Activated CD8-positive, alpha-beta T cell treated with anti-CD3 and anti-CD28 coated beads, Interleukin-2, amount 10 ng/mL, durations not matched to agents 7 days and 5 days (primary cell): Measurements from ENCODE around the gene CSF1R. TPM values are rescaled to one million over a fixed set of nuclear protein-coding genes. Genes with fewer than 3 reads are reported as not detected.

ENCODE experiments used
- ATAC-seq: fragments of 150-1000 bp; cut with Tn5 transposase; one replicate; pipeline ENCODE4 v1.10.0; 2021; ENCODE audit warnings: moderate library complexity
- CTCF ChIA-PET: fragments of 350-600 bp; sonication (Branson Sonifier 250); formaldehyde crosslinking; loops from one replicate; lab custom pipeline; 2021; ENCODE audit warnings: antibody characterized with exemption; lab: Charles Lee
- POLR2A ChIA-PET: fragments of 350-600 bp; sonication (Branson Sonifier 250); formaldehyde crosslinking; loops from one replicate; lab custom pipeline; 2021; ENCODE audit warnings: antibody characterized with exemption; lab: Charles Lee
- DNase-seq: peaks from one replicate; pipeline ENCODE4 v3.0.0-alpha.2; 2020
- H3K27ac Mint-ChIP-seq: one replicate; pipeline ENCODE4 v1.8.0; 2021; ENCODE audit warnings: mild to moderate bottlenecking, mixed read lengths
- H3K27me3 Mint-ChIP-seq: one replicate; pipeline ENCODE4 v1.8.0; 2021; ENCODE audit warnings: low read depth, mixed read lengths
- H3K36me3 Mint-ChIP-seq: one replicate; pipeline ENCODE4 v1.8.0; 2021; ENCODE audit warnings: low read depth, mixed read lengths
- H3K4me1 Mint-ChIP-seq: one replicate; pipeline ENCODE4 v1.8.0; 2021; ENCODE audit warnings: low read depth, mixed read lengths
- H3K4me3 Mint-ChIP-seq: one replicate; pipeline ENCODE4 v1.8.0; 2021; ENCODE audit warnings: mild to moderate bottlenecking, mixed read lengths
- H3K9me3 Mint-ChIP-seq: one replicate; pipeline ENCODE4 v1.8.0; 2022; ENCODE audit warnings: mixed read lengths; ENCODE audit not compliant: insufficient read depth
- total RNA-seq, 2 experiments: library from RNA; stranded (reverse); gene quantifications; one replicate each; pipeline ENCODE4 v1.2.3, GENCODE V29; 2021

CSF1R gene
- total RNA-seq, 2 experiments from 2014 or later = not detected

GRCh38 chr5:150046031-150046430 lies 40.3 kb downstream of the CSF1R start:
- ChIA-PET CTCF (interaction anchor here (1.2 to 1.7 kb wide), 3 partner anchors 12 to 46 kb away, joined by 3 to 5 read pairs (median 4); partner anchors contain the start of gene TIGD6), POLR2A (interaction anchor here (0.6 to 1.3 kb wide), 2 partner anchors 45 to 202 kb away, joined by 3 to 4 read pairs; no protein-coding TSS in a partner anchor)
- Mint-ChIP-seq H3K4me3 (no peak overlapping the region), H3K27me3 (no peaks in the 10 kb centered on the region), H3K27ac (peak overlapping the region; percentile 53), H3K9me3 (no peaks in the 10 kb centered on the region), H3K36me3 (peaks cover 74% of the 10 kb centered on the region), H3K4me1 (peaks cover 42% of the 10 kb centered on the region)
- ATAC-seq (peak; percentile 29), DNase-seq (no peak)

- peak overlapping the region; percentile 53 for H3K27ac Mint-ChIP-seq
- CTCF ChIA-PET = interaction anchor here (1.2 to 1.7 kb wide), 4 partner anchors 12 to 46 kb away, joined by 3 to 5 read pairs (median 4); partner anchors contain the start of gene TIGD6
- no peaks in the 10 kb centered on the region for H3K9me3 Mint-ChIP-seq
- no peak for DNase-seq
- H3K27me3 Mint-ChIP-seq = no peaks in the 10 kb centered on the region
- H3K36me3 Mint-ChIP-seq = peaks cover 75% of the 10 kb centered on the region
- no peak overlapping the region for H3K4me3 Mint-ChIP-seq
- ATAC-seq = no peak
- POLR2A ChIA-PET = interaction anchor here (0.6 to 1.3 kb wide), 2 partner anchors 44 to 201 kb away, joined by 3 to 4 read pairs; no protein-coding TSS in a partner anchor
- peaks cover 42% of the 10 kb centered on the region for H3K4me1 Mint-ChIP-seq
Observed at GRCh38 chr5:150045549-150045948, 40.8 kb downstream of the CSF1R start.

GRCh38 chr5:150044712-150045111 lies 41.6 kb downstream of the CSF1R start:
- ATAC-seq = no peak
- ChIA-PET POLR2A (interaction anchor here (1.0 to 1.3 kb wide), 2 partner anchors 26 to 43 kb away, joined by 4 read pairs; no protein-coding TSS in a partner anchor), CTCF (interaction anchor here (0.6 to 2.2 kb wide), 5 partner anchors 11 to 321 kb away, joined by 3 to 7 read pairs (median 4); no protein-coding TSS in a partner anchor)
- peaks cover 42% of the 10 kb centered on the region for H3K4me1 Mint-ChIP-seq
- peaks cover 73% of the 10 kb centered on the region for H3K36me3 Mint-ChIP-seq
- H3K9me3 Mint-ChIP-seq = no peaks in the 10 kb centered on the region
- no peak overlapping the region for H3K4me3 Mint-ChIP-seq
- H3K27ac Mint-ChIP-seq = peak overlapping the region; percentile 50
- DNase-seq = no peak
- H3K27me3 Mint-ChIP-seq = no peaks in the 10 kb centered on the region

DNA sequence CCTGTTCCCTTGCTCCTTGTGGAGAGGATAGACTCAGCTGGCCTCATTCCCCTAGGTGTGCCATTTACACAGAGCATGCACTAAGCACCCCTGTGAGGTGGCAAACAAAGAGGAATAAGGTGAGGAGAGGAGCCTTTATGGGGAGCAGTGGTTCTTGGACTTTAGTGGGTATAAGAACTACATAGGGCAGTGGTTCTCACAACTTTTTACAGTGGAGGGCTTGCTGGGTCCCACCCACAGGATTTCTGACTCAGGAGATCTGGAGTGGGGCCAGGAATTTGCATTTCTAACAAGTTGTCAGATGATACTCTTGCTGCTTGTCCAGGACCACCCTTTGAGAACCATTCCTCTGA lies 42.0 kb downstream of the CSF1R start:
- Mint-ChIP-seq H3K4me3 (no peak overlapping the region), H3K4me1 (peaks cover 42% of the 10 kb centered on the region), H3K27me3 (no peaks in the 10 kb centered on the region), H3K36me3 (peaks cover 73% of the 10 kb centered on the region), H3K9me3 (no peaks in the 10 kb centered on the region), H3K27ac (peak overlapping the region; percentile 77)
- POLR2A ChIA-PET = interaction anchor here (1.0 kb wide), 1 partner anchor 26 kb away, joined by 4 read pairs; no protein-coding TSS in a partner anchor
- DNase-seq (no peak), ATAC-seq (peak; percentile 15)
- CTCF ChIA-PET = interaction anchor here (0.6 to 2.2 kb wide), 5 partner anchors 10 to 321 kb away, joined by 3 to 7 read pairs (median 4); no protein-coding TSS in a partner anchor

GRCh38 chr5:150043657-150044328 lies 42.6 kb downstream of the CSF1R start:
- Mint-ChIP-seq H3K27me3 (no peaks in the 10 kb centered on the region), H3K9me3 (no peaks in the 10 kb centered on the region), H3K4me3 (no peak overlapping the region), H3K36me3 (peaks cover 70% of the 10 kb centered on the region), H3K27ac (peak overlapping the region; percentile 77), H3K4me1 (peaks cover 42% of the 10 kb centered on the region)
- DNase-seq (no peak), ATAC-seq (peak; percentile 64)
- CTCF ChIA-PET = interaction anchor here (0.6 to 2.2 kb wide), 2 partner anchors 13 to 320 kb away, joined by 4 to 7 read pairs; no protein-coding TSS in a partner anchor
- POLR2A ChIA-PET = interaction anchor here (1.0 kb wide), 1 partner anchor 27 kb away, joined by 4 read pairs; no protein-coding TSS in a partner anchor

GRCh38 chr5:150042459-150042858 lies 43.9 kb downstream of the CSF1R start:
- H3K27ac Mint-ChIP-seq = no peak overlapping the region
- H3K4me1 Mint-ChIP-seq = peaks cover 42% of the 10 kb centered on the region
- no peaks in the 10 kb centered on the region for H3K27me3 Mint-ChIP-seq
- peaks cover 68% of the 10 kb centered on the region for H3K36me3 Mint-ChIP-seq
- POLR2A ChIA-PET = no interaction called here
- DNase-seq (no peak), ATAC-seq (no peak)
- CTCF ChIA-PET = no interaction called here
- H3K9me3 Mint-ChIP-seq = no peaks in the 10 kb centered on the region
- no peak overlapping the region for H3K4me3 Mint-ChIP-seq

DNA sequence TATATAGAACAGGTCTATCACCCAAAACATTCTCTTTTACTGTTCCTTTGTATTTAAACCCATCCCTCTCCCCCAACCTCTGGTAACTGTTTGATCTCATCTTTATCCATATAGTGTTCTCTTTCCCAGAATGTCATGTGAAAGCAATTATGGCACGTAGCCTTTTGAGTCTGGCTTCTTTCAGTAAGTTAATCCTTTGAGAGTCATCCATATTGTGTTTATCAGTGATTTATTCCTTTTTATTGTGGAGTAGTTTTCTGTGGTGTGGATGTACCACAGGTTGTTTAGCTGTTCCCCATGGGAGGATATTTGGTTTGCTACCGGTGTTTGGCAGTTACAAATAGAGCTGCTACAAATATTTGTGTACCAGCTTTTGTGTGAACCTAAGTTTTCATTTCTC lies 47.8 kb downstream of the CSF1R start:
- no peak for ATAC-seq
- H3K4me3 Mint-ChIP-seq = no peak overlapping the region
- H3K36me3 Mint-ChIP-seq = peaks cover 71% of the 10 kb centered on the region
- DNase-seq = no peak
- H3K9me3 Mint-ChIP-seq = no peaks in the 10 kb centered on the region
- no peaks in the 10 kb centered on the region for H3K27me3 Mint-ChIP-seq
- H3K4me1 Mint-ChIP-seq = peaks cover 14% of the 10 kb centered on the region
- H3K27ac Mint-ChIP-seq = no peak overlapping the region
- POLR2A ChIA-PET = no interaction called here
- CTCF ChIA-PET = no interaction called here

DNA sequence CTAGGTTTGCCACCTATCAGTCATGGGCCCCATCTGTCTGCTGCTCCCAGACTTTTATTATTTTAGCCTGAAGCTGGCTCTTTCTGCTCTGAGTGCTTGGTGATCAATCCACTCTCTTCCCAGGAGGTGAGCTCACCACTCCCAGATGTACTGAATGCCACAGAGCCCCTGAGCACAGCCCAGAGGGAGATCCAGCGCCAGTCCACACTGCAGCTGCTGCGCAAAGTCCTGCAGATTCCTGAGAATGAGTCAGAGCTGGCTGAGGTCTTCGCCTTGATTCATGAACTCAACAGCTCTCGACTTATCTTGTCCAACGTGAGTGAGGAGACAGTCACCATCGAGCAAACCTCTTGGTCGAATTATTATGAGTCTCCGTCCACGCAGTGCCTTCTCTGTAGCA lies 49.8 kb downstream of the CSF1R start:
- Mint-ChIP-seq H3K9me3 (no peaks in the 10 kb centered on the region), H3K27me3 (no peaks in the 10 kb centered on the region), H3K27ac (no peak overlapping the region), H3K36me3 (peaks cover 70% of the 10 kb centered on the region), H3K4me1 (no peaks in the 10 kb centered on the region), H3K4me3 (no peak overlapping the region)
- ATAC-seq (no peak), DNase-seq (no peak)
- ChIA-PET CTCF (interaction anchor here (0.7 to 1.0 kb wide), 2 partner anchors 10 to 46 kb away, joined by 3 to 5 read pairs; no protein-coding TSS in a partner anchor), POLR2A (interaction anchor here (0.6 kb wide), 1 partner anchor 322 kb away, joined by 4 read pairs; no protein-coding TSS in a partner anchor)

DNA sequence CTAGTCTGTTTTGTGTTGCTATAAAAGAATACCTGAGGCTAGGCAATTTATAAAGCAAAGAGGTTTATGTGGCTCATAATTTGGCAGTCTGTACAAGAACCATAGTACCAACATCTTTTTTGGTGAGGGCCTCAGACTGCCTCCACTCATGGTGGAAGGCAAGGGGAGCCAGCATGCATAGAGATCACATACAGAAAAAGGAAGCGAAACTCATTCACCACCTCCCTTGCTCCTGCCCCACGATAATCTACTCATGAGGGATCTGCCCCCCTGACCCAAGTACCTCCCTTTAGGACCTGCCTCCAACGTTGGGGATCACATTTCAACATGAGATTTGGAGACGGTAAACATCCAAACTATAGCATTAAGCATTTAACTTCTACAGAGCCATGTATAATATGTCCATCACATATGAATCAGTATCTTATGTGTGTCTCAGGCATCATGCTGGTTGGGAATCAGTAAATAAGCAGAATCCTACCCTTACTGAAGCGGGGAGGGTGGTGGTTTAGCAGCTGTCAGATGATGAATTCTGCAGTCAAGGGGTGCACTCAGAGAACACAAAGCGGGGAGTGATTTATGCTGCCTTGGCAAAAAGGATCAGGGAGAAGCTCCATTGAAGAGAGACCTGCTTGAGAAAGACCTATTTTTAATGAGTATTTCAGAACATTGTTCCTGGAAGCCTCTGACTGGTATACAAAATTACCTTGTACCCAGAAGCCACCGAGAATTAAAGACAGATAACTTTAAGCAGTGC lies 51.0 kb downstream of the CSF1R start:
- Mint-ChIP-seq H3K27me3 (no peaks in the 10 kb centered on the region), H3K4me1 (no peaks in the 10 kb centered on the region), H3K27ac (no peak overlapping the region), H3K9me3 (no peaks in the 10 kb centered on the region), H3K36me3 (peaks cover 68% of the 10 kb centered on the region), H3K4me3 (no peak overlapping the region)
- POLR2A ChIA-PET = no interaction called here
- CTCF ChIA-PET = interaction anchor here (0.6 to 1.5 kb wide), 4 partner anchors 9 to 182 kb away, joined by 3 to 4 read pairs (median 3); no protein-coding TSS in a partner anchor
- DNase-seq (no peak), ATAC-seq (no peak)

DNA sequence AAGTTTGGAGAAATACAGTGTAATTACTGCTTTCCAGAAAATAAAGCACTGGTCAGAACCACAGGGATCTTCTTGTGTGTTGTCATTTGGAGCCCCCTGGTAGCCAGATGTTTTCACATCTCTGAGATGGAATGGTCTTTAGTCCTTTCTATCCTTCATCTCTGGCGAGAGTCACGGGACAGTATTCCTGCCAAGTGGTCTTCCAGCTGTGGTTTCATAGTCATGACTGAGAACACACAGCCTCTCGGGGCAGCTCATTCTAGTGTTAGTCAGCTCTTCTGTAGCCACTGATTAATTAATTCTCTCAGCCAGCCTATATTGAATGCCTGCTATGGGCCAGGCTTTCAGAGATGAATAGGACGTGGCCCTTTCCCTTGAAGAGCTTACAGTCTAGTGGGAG lies 51.7 kb downstream of the CSF1R start:
- Mint-ChIP-seq H3K36me3 (peaks cover 67% of the 10 kb centered on the region), H3K27ac (no peak overlapping the region)

DNA sequence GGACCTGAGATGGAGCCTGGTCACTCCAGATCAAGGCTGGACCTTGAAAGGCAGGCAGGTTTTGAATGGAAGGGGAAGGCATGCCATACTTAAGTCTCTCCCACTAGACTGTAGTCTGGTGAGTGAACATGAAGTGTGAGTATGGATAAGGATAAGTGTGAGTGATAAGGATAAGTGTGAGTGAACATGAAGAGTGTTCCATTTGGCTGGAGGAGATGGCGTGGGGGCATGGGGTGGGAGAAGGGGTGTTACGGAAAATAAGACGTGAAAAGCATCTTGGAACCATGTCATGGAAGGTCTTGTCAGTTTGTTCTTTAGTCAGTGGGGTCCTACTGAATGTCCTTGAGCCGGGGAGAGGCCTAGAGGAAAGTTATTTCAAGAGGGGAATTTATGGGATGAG lies 53.0 kb downstream of the CSF1R start:
- POLR2A ChIA-PET = no interaction called here
- no peaks in the 10 kb centered on the region for H3K4me1 Mint-ChIP-seq

More for the DNA sequence above, 51.7 kb downstream of the CSF1R start:
- POLR2A ChIA-PET = no interaction called here
- no peak for ATAC-seq
- Mint-ChIP-seq H3K27me3 (no peaks in the 10 kb centered on the region), H3K4me3 (no peak overlapping the region), H3K4me1 (no peaks in the 10 kb centered on the region), H3K9me3 (no peaks in the 10 kb centered on the region)
- CTCF ChIA-PET = interaction anchor here (1.0 to 1.5 kb wide), 2 partner anchors 17 to 181 kb away, joined by 3 to 4 read pairs; no protein-coding TSS in a partner anchor
- DNase-seq = no peak

More for the DNA sequence above, 53.0 kb downstream of the CSF1R start:
- H3K36me3 Mint-ChIP-seq = peaks cover 63% of the 10 kb centered on the region
- ATAC-seq (no peak), DNase-seq (no peak)
- no peak overlapping the region for H3K4me3 Mint-ChIP-seq
- no peak overlapping the region for H3K27ac Mint-ChIP-seq
- H3K9me3 Mint-ChIP-seq = no peaks in the 10 kb centered on the region
- CTCF ChIA-PET = interaction anchor here (1.1 to 1.2 kb wide), 2 partner anchors 10 to 12 kb away, joined by 4 read pairs; no protein-coding TSS in a partner anchor
- H3K27me3 Mint-ChIP-seq = no peaks in the 10 kb centered on the region
